ENCODE measurements around the gene HOXD13.

The HOXD13 gene

GRCh38 chr2:176099728-176100546, 7.4 kb downstream of the HOXD13 start, which contains the start of gene HOXD12:
Gene HOXD12 (plus strand): TSS chr2:176099795. CDS start chr2:176099802, 7 bp downstream.
- CTCF ChIA-PET, result interaction anchor here (0.8 kb wide), 1 partner anchor 20 kb away, joined by 5 read pairs; no protein-coding TSS in a partner anchor
- Histone ChIP-seq H3K4me3 (ENCODE audit: low read depth, low read length) (no peak within 1 kb of the TSS), H3K4me1 (ENCODE audit: control insufficient read depth, insufficient read depth, low read length) (peaks cover 10% of the 10 kb centered on the region), H3K36me3 (ENCODE audit: control insufficient read depth in 2 of 2, insufficient read depth in 1 of 2, low read length in 2 of 2) (peaks cover 0 to 8% of the 10 kb centered on the region in 2 experiments; a peak in 1 of 3 replicates), H3K27ac (ENCODE audit: extremely low read depth, low read depth, low read length) (no peak within 1 kb of the TSS), H3K9me3 (ENCODE audit: control insufficient read depth, insufficient read depth, low read depth, low read length) (no peaks in the 10 kb centered on the region)
- POLR2A ChIA-PET, result no interaction called here
- TF ChIP-seq WT1 (tag by site-specific recombination; IDR thresholded peaks at IDR 0.05) (no peak), ZNF202 (tag by site-specific recombination; IDR thresholded peaks at IDR 0.05; ENCODE audit: borderline replicate concordance) (0 out of 2 replicates have a peak, but pooled peaks have one; percentile 58), ZNF664 (tag by site-specific recombination; IDR thresholded peaks at IDR 0.05) (no peak)

- Histone ChIP-seq H3K4me1 (ENCODE audit: control insufficient read depth, insufficient read depth, low read length) (peaks cover 10% of the 10 kb centered on the region), H3K27ac (ENCODE audit: extremely low read depth, low read depth, low read length) (no peak overlapping the region), H3K36me3 (ENCODE audit: control insufficient read depth in 2 of 2, insufficient read depth in 1 of 2, low read length in 2 of 2) (peaks cover 0 to 1% of the 10 kb centered on the region in 2 experiments; a peak in 1 of 3 replicates), H3K9me3 (ENCODE audit: control insufficient read depth, insufficient read depth, low read depth, low read length) (no peaks in the 10 kb centered on the region), H3K4me3 (ENCODE audit: low read depth, low read length) (no peak overlapping the region)
- TF ChIP-seq SCRT2 (tag by site-specific recombination; IDR thresholded peaks at IDR 0.05) (no peak), ZNF792 (tag by site-specific recombination; IDR thresholded peaks at IDR 0.05) (no peak), ZNF138 (tag by site-specific recombination; IDR thresholded peaks at IDR 0.05; ENCODE audit: borderline replicate concordance) (no peak), ZNF529 (tag by site-specific recombination; IDR thresholded peaks at IDR 0.05; ENCODE audit: insufficient replicate concordance) (no peak), HIC1 (tag by site-specific recombination; IDR thresholded peaks at IDR 0.05) (no peak), HOXD13 (CRISPR knock-in tag; IDR thresholded peaks at IDR 0.05; ENCODE audit: borderline replicate concordance) (no peak), ZNF776 (tag by site-specific recombination; IDR thresholded peaks at IDR 0.05; ENCODE audit: borderline replicate concordance) (no peak), ZNF362 (tag by site-specific recombination; IDR thresholded peaks at IDR 0.05) (no peak), ZNF174 (tag by site-specific recombination; IDR thresholded peaks at IDR 0.05) (no peak), ZNF133 (tag by site-specific recombination; IDR thresholded peaks at IDR 0.05) (no peak), ZNF132 (tag by site-specific recombination; IDR thresholded peaks at IDR 0.05; ENCODE audit: borderline replicate concordance) (no peak), ZSCAN30 (tag by site-specific recombination; IDR thresholded peaks at IDR 0.05) (no peak), ZNF23 (tag by site-specific recombination; IDR thresholded peaks at IDR 0.05; ENCODE audit: borderline replicate concordance) (no peak), ZNF404 (tag by site-specific recombination; IDR thresholded peaks at IDR 0.05) (no peak), ELK4 (IDR thresholded peaks at IDR 0.05; ENCODE audit: borderline replicate concordance, low read depth, low read length) (no peak), REST (tag by site-specific recombination; IDR thresholded peaks at IDR 0.05) (no peak), YY2 (tag by site-specific recombination; IDR thresholded peaks at IDR 0.05) (no peak), ZNF843 (tag by site-specific recombination; IDR thresholded peaks at IDR 0.05) (no peak)
- ChIA-PET CTCF (interaction anchor here (1.6 kb wide), 1 partner anchor 552 kb away, joined by 6 read pairs; no protein-coding TSS in a partner anchor), POLR2A (no interaction called here)
Observed at GRCh38 chr2:176100547-176101140, 8.1 kb downstream of the HOXD13 start.
